Measurements from ENCODE around the gene SEMA4D.

SEMA4D gene

GRCh38 chr9:89464300-89464901 is 33.5 kb downstream of the SEMA4D start:
- no peak for DNase-seq

DNA sequence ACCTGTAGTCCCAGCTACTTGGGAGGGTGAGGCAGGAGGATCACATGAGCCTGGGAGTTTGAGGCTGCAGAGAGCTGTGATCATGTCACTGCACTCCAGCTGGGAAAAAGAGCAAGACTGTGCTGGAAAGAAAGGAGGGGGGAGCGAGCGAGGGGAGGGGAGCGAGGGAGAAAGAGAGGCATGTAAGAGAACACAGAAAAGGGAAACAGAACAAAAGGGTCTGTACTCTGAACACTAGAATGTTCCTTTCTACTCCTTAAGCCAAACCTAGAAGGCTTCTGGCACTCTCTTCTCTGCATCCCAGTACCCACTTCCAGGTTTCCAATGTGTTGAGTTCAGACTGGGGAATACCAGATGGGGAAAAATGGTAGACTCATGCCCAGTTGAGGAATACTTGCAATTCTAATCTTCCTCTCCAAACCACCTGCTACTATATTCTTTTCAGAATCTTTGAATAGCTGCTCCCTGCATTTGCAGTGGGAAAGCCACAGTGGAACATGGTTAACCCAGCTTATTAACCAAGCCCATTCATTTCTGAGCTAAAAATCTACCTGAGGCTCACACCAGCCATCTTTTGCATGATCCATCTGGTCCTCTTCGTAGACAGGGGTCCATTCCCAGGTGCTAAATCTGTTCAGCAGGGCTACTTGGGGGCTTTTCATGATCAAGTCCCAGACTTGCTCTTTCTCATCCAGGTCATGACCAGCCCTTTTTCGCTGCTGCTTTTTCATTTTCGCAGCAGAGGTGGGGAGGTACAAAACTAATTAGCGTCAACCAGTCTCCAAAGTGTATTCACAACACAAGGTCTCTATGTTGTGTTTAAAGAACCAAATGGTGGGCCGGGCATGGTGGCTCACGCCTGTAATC is 34.9 kb downstream of the SEMA4D start:
- no peak for DNase-seq

GRCh38 chr9:89462199-89462598 is 35.7 kb downstream of the SEMA4D start:
- DNase-seq: no peak

DNA sequence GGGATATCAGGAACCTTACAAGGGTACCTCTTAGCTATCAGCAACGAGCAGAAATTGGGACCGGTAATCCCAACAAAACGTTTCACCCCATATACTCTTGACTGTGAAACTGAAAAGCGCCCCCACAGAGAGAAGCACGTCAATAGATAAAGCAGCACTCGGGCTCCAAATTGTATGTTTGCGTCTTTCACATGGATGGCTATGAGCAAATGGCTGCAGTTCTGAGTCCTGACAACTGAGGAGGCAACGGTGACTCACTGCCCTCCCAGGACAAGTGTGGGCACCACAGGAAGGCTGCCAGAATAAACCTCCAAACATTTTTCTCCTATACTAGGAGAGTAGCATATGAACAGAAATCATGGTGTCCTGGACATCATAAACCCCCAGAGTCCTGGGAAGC is 36.6 kb downstream of the SEMA4D start:
- peak; percentile 78 for DNase-seq

DNA sequence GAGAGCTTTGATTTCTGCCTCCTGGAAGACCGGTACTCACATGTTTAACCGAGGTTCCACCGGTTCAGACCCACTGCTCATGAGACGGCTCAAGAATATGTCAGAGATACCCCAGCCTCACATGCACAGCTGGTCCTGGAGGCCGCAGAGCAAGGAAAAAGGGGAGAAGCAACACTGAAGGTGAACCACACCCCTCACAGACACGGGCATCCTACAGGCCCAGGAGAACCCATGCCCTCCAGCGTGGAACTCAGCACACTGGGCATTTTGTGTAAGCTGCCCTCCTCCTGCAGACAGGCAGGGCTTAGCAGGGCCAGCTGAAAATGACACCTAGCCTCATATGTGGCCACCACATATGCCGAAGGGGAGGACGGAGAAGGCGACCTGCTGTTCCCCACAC is 37.4 kb downstream of the SEMA4D start:
- no peak for DNase-seq

DNA sequence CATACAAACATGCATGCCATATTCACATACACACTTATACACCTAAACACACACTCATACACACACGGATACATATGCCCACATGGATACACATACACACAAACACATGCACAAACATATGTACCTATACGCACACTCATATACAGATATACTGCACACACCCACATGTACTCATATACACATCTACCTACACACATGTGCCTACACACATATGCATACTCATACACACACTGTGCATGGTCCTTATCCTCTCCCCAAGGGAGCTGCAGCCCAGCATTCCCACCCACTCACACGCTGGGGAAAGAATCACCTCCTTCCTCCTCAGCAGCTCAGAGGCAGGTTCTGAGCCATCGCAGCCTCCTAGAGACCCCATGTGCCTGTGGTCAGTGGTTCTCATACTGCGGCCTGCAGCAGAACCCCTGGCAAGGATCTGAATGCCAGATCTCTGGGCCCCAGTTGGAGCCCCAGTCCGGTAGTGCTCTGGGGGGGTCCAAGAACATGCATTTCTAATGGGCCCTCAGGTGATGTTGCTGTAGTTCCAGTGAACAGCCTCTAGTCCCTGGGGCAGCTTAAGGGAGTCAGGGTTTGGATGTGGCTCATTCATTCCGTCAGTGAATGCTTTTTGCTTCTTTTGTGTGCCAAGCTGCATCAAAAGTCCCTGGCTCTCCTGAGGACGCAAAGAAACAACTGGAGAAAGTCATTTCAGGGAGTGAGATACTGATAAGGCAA is 39.0 kb downstream of the SEMA4D start:
- no peak for DNase-seq

DNA sequence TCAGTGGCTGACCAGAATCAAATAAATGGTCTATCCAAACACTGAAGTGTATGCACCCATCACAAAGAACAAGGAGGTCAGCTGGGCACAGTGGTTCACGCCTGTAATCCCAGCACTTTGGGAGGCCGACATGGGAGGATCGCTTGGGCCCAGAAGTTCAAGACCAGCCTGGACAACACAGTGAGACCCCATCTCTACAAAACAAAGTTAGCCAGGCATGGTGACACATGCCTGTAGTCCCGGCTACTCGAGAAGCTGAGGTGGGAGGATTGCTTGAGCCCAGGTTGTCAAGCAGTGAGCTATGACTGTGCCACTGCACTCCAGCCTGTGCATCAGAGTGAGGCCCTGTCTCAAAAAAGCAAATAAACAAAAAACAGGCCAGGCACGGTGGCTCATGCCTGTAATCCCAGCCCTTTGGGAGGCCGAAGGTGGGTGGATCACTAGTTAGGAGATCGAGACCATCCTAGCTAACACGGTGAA is 40.5 kb downstream of the SEMA4D start:
- no peak for DNase-seq

GRCh38 chr9:89455356-89455824 is 42.5 kb downstream of the SEMA4D start:
- DNase-seq: peak; percentile 50

- no peak for DNase-seq
These were observed 43.2 kb downstream of the SEMA4D start for GRCh38 chr9:89454498-89455355.

DNA sequence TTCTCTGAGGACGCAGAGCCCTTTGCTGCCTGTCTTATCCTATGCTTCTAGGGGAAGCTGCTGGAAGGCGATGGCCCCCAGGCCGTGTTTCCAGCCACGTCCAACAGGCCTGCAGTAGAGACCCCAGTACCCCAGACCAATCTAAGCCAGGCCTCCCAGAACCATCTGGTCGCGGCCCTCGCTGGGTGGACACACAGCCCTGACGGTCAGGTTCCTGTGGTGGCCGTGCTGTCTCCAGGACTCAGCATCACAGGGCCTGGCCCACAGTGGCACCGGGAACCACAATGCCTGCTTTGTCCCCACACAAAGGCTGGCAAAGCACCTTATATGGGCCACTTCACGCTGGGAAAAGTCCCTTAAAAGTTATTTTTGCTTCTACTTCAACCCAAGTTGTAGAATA is 44.5 kb downstream of the SEMA4D start:
- DNase-seq: no peak

- DNase-seq: no peak
These were observed 45.4 kb downstream of the SEMA4D start for GRCh38 chr9:89452561-89452960.

GRCh38 chr9:89450213-89450612 is 47.7 kb downstream of the SEMA4D start:
- DNase-seq: no peak

GRCh38 chr9:89449261-89449671 is 48.6 kb downstream of the SEMA4D start:
- DNase-seq: peak; percentile 49

- DNase-seq: no peak
These were observed 49.1 kb downstream of the SEMA4D start for GRCh38 chr9:89448821-89449220.

DNA sequence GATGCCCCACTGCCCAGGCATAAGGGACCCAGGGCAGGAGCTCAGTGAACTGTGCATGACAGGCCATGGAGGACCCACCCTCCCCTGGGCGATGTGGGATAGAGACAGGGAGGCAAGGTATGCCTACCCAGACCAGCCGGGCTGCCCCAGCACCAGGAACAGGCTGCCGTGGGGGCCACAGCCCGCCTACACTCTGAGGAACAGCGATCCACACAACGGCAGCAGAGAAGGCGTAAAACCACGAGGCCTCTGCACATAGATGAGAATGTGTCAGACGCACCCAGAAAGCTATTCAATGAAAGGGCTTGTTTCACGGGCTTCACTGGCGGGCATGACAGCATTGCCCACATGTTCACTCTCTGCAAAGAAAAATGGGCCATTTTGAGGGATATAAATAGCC is 49.5 kb downstream of the SEMA4D start:
- peak; percentile 67 for DNase-seq

DNA sequence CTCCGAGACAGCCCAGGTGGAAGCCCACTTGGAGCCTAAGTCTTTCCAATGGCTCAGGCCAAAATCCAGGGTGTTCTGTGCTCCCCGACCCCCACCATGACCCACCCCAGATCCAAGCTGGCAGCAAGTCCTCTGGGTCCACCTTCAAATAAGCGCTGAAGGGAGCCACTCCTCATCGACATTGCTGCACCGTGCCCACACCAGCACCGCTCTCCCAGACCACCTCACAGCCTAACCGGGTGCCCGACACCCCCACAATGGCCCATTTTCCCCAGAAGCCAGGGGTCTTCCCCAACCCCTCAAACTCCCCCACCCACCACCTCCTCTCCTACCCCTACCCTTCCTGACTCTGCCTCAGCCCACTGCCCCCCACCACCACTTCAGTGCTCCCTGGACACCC is 50.5 kb downstream of the SEMA4D start:
- DNase-seq: no peak

GRCh38 chr9:89446961-89447310 is 51.0 kb downstream of the SEMA4D start:
- DNase-seq: no peak

- DNase-seq: no peak
These were observed 51.5 kb downstream of the SEMA4D start for GRCh38 chr9:89446261-89446960.

GRCh38 chr9:89445801-89446251 is 52.1 kb downstream of the SEMA4D start:
- DNase-seq: no peak

DNA sequence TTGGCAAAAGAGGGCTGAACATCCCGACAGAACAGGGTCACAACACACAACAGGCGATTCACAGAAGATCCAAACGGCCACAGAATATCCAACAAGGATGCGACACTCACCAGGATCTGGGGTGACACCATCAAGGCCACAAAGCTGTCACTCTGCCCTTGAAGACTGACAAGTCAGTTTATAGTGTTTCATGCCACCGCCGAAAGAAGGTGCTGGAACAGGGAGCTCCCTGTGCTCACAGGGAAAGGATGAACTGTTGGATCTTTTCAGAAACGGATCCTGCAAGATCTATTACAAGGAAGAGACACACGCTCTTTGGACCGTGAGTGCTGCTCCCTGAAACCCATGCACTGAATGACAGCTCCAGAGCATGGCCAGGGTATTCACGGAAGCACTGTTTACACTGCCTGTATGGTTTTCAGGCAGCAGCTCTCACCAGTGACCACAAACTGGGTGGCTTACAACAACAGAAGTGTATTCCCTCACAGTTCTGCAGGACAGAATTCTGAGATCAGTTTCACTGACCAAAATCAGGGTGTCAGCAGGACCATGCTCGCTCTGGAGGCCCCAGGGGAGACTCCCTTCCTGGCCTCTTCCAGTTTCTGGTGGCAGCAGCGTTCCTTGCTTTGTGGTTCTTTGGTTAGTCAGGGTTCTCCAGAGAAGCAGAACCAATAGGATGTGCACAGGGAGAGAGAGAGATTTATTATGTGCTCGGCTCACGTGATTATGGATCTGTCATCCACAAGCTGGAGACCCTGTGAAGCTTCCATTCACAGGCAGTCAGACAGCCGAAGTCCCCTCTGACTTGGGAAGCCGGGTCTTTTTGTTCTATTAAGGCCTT is 52.8 kb downstream of the SEMA4D start:
- no peak for DNase-seq

GRCh38 chr9:89444274-89444673 is 53.6 kb downstream of the SEMA4D start:
- peak; percentile 74 for DNase-seq
